EL (cell line): ENCODE data around the gene MLXIP.

Experiments
- DNase-seq: peaks from one replicate; pipeline ENCODE4 v3.0.0-alpha.2; 2016

The MLXIP gene

DNA sequence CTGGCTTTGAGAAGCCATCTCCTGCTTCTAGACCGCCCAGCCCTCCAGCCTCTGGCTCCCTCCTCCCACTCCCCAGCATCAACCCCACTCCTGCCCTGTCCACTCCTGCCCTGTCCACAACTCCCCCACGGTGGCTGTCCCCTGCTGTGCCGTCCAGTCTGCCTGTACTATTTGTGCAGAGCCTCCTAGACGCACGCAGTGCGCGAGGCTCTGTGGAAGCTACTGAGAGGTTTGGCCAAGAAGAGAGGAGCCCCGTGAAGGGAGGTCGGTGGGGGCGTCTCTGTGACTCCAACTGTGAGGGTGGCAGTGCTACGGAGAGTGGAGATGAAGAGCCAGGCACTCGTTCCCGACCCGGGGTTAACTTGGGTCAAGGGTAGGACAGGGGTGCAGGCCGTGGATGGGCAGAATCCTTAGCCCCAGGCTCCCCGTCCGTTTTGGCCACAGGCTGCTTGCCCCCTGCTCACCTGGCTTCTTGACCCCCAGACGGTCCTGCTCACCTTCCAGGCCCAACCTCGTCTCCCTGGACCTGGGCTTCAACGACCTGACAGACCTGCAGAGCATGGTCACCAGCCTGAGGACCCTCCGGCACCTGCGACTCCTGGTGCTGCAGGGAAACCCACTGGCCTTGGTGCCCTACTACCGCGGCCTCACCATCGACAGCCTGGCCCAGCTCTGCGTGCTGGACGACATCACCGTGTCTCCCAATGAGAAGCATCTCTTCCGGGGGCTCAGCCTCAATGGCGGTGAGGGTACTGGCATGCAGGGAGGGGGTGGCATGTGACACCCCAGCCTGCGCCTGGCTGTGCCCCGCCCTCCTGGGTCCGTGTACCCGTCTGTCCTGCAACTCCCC, 111.3 kb downstream of the MLXIP start:
- DNase-seq = no peak

GRCh38 chr12:122190842-122191668, 112.5 kb downstream of the MLXIP start:
- peak; percentile 55 for DNase-seq

DNA sequence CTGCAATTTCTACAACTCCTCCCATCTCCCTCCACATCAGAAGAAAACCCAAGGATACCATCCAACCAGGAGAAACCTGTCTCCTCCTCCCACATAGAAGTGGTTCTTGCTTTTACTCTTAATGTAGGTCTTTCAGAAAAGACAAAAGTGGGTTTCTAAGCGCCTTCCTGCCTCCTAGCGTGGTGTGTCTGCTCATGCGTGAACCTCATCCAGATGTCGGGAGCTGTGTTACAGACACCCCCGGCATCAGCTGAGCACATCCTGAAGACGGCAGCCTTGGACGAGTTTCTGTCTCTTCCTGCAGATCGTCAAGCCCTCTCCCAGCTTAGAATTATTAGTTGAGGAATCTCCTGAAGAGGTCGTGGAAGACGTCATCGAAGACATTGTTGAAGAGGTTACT, 113.9 kb downstream of the MLXIP start:
- no peak for DNase-seq

DNA sequence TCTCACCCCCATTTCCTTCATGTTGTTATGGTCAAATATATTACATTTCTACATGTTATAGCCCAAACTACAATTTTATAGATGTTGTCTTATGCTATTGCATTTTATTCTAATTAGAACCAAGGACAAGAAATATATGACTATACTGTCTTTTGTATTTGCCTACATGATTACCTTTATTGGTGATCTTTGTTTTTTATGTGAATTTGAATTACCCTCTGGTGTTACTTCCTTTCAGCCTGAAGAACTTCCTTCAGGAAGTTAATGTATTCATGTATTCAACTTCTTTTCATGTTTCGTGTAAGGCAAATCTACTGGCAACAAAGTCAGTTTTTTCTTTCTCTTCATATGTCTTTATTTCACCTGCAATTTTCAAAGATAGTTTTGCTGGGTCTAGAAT, 116.2 kb downstream of the MLXIP start:
- no peak for DNase-seq

- DNase-seq = no peak
Observed at GRCh38 chr12:122195405-122195804, 116.8 kb downstream of the MLXIP start.
